ENCODE measurements around the gene TTC7B. TPM values are rescaled to one million over a fixed set of nuclear protein-coding genes. Genes with fewer than 3 reads are reported as not detected.

TTC7B gene
- total and polyA plus RNA-seq, 2 donors (not counting 3 experiments of a cell fraction or from before 2014, with no cell fraction given), result 46.8 to 76.5 TPM

GRCh38 chr14:90758028-90758889 lies 58.0 kb downstream of the TTC7B start:
- H3K27me3 ChIP-seq (ENCODE audit: control insufficient read depth in 2 of 2, insufficient read depth in 2 of 2, low read length in 2 of 2), result no peaks in the 10 kb centered on the region
- peak overlapping the region; percentile 71 for H3K4me2 ChIP-seq (ENCODE audit: insufficient read depth, low read length)
- peak; percentile 94 for DNase-seq (ENCODE audit: low read depth, low spot score)
- no peaks in the 10 kb centered on the region for H3K9me3 ChIP-seq (replicated peaks; ENCODE audit: control insufficient read depth, insufficient read depth, low read length)
- no peaks in the 10 kb centered on the region for H4K20me1 ChIP-seq (replicated peaks; ENCODE audit: control insufficient read depth, extremely low read depth, insufficient read depth, low read length)
- dilution Hi-C loops (cut with MboI; ENCODE audit: extremely low pct_ligation_motif_present, low sequenced_read_pairs) (no loop called here), intact Hi-C loops (cut with micrococcal nuclease) (loop anchor here (1.0 to 5.0 kb wide), 10 partner anchors 37 to 471 kb away; no protein-coding TSS in a partner anchor)
- H2AFZ ChIP-seq (ENCODE audit: low read depth, low read length), result peak overlapping the region; percentile 65
- BruUV-seq (replicated peaks), result no TSS peak
- H3K36me3 ChIP-seq (ENCODE audit: control insufficient read depth in 2 of 2, extremely low read depth in 1 of 2, insufficient read depth in 2 of 2, low read length in 2 of 2), result no peaks in the 10 kb centered on the region
- peak overlapping the region in 2 of 3 experiments; percentile 34 for H3K4me3 ChIP-seq (replicated peaks in 1 of 3; ENCODE audit: insufficient read depth in 1 of 3, low read depth in 1 of 3, low read length in 3 of 3)
- no peak for TF ChIP-seq POLR2AphosphoS5 (IDR thresholded peaks at IDR 0.05; ENCODE audit: insufficient read depth, low read depth, low read length)
- TF ChIP-seq EZH2 (IDR thresholded peaks at IDR 0.05; ENCODE audit: borderline replicate concordance, low read depth, low read length, severe bottlenecking), result no peak
- TF ChIP-seq JUN (IDR thresholded peaks at IDR 0.05; ENCODE audit: borderline replicate concordance, insufficient read depth, insufficient read length, low read depth), result no peak
- TF ChIP-seq CTCF (IDR thresholded peaks at IDR 0.05; ENCODE audit: extremely low read depth in 1 of 2, insufficient read depth in 1 of 2, low read depth in 1 of 2, low read length in 2 of 2), result peak; percentile 79 to 94
- no peak for TF ChIP-seq FOS (IDR thresholded peaks at IDR 0.05; ENCODE audit: borderline replicate concordance, insufficient read depth, low read length)
- ChIA-PET CTCF (interaction anchor here (0.6 to 5.6 kb wide), 63 partner anchors 9 to 804 kb away, joined by 3 to 108 read pairs (median 4); partner anchors contain the start of genes CALM1, EFCAB11, PSMC1 and RPS6KA5), POLR2A (interaction anchor here (0.8 to 1.1 kb wide), 3 partner anchors 350 to 362 kb away, joined by 3 to 13 read pairs (median 3); partner anchors contain the start of gene CALM1)
- no peaks in the 10 kb centered on the region for H3K9me1 ChIP-seq (replicated peaks; ENCODE audit: control insufficient read depth, extremely low read depth, insufficient read depth, low read length)
- H3K4me1 ChIP-seq (ENCODE audit: control insufficient read depth, extremely low read depth, insufficient read depth, low read length), result peaks cover 15% of the 10 kb centered on the region
- peak; percentile 67 for FAIRE-seq
- no peaks in the 10 kb centered on the region for H3K79me2 ChIP-seq (ENCODE audit: control insufficient read depth, insufficient read depth, low read length)
- peak overlapping the region; percentile 85 for H3K9ac ChIP-seq (replicated peaks; ENCODE audit: extremely low read depth, insufficient read depth, low read length)
- peak overlapping the region; percentile 61 for H3K27ac ChIP-seq (ENCODE audit: insufficient read depth, low read depth, low read length)

Data from endothelial cell of umbilical vein (primary cell).